HG02610 (cell line): ENCODE results near the gene INHBC.
"Not testable (repeated sequence)": the region's sequence is repeated elsewhere in the genome, so short reads cannot be mapped to it uniquely, and the experiment has no call there.

Experiments used
- ATAC-seq: cut with Tn5 transposase; IDR thresholded peaks from one replicate; pipeline ENCODE4 v1.9.1; 2021; ENCODE audit warnings: mild to moderate bottlenecking, moderate library complexity; ENCODE audit not compliant: unreplicated experiment

Gene INHBC

GRCh38 chr12:57428965-57429364 is 5.6 kb upstream of the INHBC start:
- no peak for ATAC-seq

GRCh38 chr12:57429473-57430111 is 5.0 kb upstream of the INHBC start:
- ATAC-seq = no peak

- ATAC-seq = peak; percentile 48
These were observed 4.3 kb upstream of the INHBC start for GRCh38 chr12:57430112-57430930.

- ATAC-seq = peak; percentile 93
These were observed 3.5 kb upstream of the INHBC start, which contains the start of gene R3HDM2 for GRCh38 chr12:57430931-57431566. Gene R3HDM2, minus strand, starts transcription at chr12:57431043. Its CDS starts 120,615 bp downstream, at chr12:57310428.

DNA sequence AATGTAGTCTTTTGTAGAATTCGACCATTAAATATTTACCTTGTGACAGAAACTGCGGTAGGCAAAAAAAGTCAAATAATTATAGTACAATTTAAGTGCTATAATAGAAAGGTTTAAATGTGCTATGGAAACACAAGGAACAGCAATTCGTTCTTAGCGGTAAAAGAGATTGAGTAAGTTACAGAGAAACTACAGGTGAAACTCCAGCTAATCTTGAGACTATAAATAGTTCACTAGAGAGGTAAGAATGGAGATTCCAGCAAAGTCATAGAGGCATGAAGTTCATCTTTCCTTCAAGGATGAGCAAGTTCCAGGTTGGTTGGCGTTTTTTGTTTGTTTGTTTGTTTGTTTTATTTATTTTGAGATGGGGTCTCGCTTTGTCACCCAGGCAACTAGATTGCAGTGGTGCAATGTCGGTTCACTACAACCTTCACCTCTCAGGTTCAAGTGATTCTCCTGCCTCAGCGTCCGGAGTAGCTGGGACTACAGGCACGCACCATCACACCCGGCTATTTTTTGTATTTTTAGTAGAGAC is 2.9 kb upstream of the INHBC start:
- ATAC-seq = no peak

GRCh38 chr12:57433370-57433769 is 1.2 kb upstream of the INHBC start:
- no peak for ATAC-seq

DNA sequence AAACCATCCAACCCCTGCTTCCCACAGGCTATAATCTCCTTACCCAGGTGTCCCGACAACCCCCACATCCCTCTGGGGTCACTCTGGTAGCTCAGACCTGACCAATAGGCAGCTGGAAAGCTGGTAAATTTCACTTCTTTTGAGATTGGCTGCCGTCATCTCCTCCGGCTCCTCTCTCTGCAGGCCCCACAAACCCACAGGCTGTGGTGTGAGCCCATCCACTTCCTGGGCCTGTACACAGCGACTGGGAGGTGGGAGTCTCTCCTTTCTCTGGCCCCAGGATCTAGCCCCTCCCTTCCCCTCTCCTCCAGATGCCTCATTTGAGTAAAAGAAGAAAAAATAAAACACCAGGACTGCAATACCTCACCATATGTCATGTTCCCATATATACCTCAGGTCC is 709 bp downstream of the INHBC start:
- no peak for ATAC-seq

- no peak for ATAC-seq
These were observed 3.8 kb downstream of the INHBC start for GRCh38 chr12:57438400-57438799.

- no peak for ATAC-seq
These were observed 5.2 kb downstream of the INHBC start for GRCh38 chr12:57439762-57440266.

- ATAC-seq = not testable (repeated sequence)
These were observed 6.8 kb downstream of the INHBC start for GRCh38 chr12:57441393-57441792.

GRCh38 chr12:57441846-57442427 is 7.4 kb downstream of the INHBC start:
- ATAC-seq = no peak

- ATAC-seq = not testable (repeated sequence)
These were observed 9.8 kb downstream of the INHBC start for GRCh38 chr12:57444337-57444736.

GRCh38 chr12:57444744-57445143 is 10.2 kb downstream of the INHBC start:
- ATAC-seq = no peak

- no peak for ATAC-seq
These were observed 11.8 kb downstream of the INHBC start for GRCh38 chr12:57446292-57446960.

GRCh38 chr12:57448669-57449068 is 14.1 kb downstream of the INHBC start:
- ATAC-seq = no peak

DNA sequence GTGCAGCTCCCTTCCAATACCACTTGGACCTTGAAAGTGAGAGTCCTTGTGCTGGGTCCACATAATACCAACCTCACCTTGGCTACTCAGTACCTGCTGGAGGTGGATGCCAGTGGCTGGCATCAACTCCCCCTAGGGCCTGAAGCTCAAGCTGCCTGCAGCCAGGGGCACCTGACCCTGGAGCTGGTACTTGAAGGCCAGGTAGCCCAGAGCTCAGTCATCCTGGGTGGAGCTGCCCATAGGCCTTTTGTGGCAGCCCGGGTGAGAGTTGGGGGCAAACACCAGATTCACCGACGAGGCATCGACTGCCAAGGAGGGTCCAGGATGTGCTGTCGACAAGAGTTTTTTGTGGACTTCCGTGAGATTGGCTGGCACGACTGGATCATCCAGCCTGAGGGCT is 14.8 kb downstream of the INHBC start:
- no peak for ATAC-seq

DNA sequence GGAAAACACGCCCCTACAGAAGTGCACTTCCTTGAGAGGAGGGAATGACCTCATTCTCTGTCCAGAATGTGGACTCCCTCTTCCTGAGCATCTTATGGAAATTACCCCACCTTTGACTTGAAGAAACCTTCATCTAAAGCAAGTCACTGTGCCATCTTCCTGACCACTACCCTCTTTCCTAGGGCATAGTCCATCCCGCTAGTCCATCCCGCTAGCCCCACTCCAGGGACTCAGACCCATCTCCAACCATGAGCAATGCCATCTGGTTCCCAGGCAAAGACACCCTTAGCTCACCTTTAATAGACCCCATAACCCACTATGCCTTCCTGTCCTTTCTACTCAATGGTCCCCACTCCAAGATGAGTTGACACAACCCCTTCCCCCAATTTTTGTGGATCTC is 15.5 kb downstream of the INHBC start:
- no peak for ATAC-seq

- no peak for ATAC-seq
These were observed 16.7 kb downstream of the INHBC start for GRCh38 chr12:57451233-57451778.

DNA sequence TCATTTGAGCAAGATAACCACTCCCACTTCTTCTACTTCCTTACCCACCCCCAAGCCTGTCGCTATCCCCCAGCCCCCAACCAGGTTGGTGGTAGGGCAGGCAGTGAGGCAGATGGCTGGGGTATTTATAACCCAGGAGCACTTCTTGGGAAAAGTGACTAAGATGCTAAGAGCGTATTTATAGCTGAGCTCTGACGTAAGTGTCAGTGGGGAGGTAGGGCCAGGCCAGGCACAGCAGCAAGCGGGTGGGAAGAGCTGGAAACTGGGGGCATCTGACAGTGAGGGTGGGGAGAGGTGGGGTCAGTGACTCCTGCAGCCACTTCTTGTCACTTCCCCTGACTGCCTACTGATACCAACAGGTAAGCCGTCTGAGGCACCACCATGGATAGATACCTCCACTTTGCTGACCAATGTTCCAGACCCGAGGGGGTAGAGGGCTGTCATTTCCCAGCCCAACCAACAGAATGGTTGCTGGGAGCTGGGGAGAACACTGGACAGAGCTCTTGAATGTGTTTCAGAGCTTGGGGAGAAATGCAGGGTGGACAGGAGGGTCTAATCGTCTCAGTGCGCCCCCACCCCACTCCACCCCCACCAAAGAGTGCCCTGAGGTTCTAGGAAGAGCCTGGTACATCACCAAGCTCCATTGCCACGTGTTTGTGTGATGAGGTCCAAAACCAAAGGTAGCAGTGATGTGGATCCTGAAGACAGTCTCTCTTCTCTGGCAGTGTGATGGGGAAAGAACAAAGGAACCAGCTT is 17.8 kb downstream of the INHBC start:
- no peak for ATAC-seq
